ENCODE measurements around the gene RUNX2. TPM values are rescaled to one million over a fixed set of nuclear protein-coding genes. Genes with fewer than 3 reads are reported as not detected.

The RUNX2 gene
- polyA plus RNA-seq, 1 of the 3 experiments (the other 2 are of a cell fraction) = 4.4 TPM

GRCh38 chr6:45610832-45611231, 282.7 kb downstream of the RUNX2 start:
- Histone ChIP-seq H3K27me3 (ENCODE audit: insufficient read depth) (no peaks in the 10 kb centered on the region), H3K9me2 (no peaks in the 10 kb centered on the region), H3K4me1 (ENCODE audit: control insufficient read depth in 1 of 2, insufficient read depth in 2 of 2, low read depth in 1 of 2, low read length in 1 of 2) (peaks cover 0 to 20% of the 10 kb centered on the region in 2 experiments; a peak in 3 of 4 replicates), H3K79me2 (ENCODE audit: insufficient read depth) (no peaks in the 10 kb centered on the region), H3K4me2 (no peak overlapping the region), H3K9me3 (no peaks in the 10 kb centered on the region), H3K4me3 (ENCODE audit: low read depth in 2 of 2, low read length in 1 of 2) (no peak overlapping the region), H3K27ac (ENCODE audit: low read depth in 2 of 2, low read length in 1 of 2) (no peak overlapping the region), H3K36me3 (replicated peaks in 1 of 2; ENCODE audit: control insufficient read depth in 1 of 2, insufficient read depth in 2 of 2, low read length in 1 of 2) (no peaks in the 10 kb centered on the region), H4K20me1 (ENCODE audit: insufficient read depth) (no peaks in the 10 kb centered on the region), H3K9ac (no peak overlapping the region), H2AFZ (ENCODE audit: low read depth) (no peak overlapping the region), H3F3A (replicated peaks; ENCODE audit: insufficient read depth) (peaks cover 3% of the 10 kb centered on the region)
- WGBS (ENCODE audit: low lambda C conversion rate) = 64% methylated on average over 2 of the region's 2 CpGs
- CTCF ChIA-PET = no interaction called here
- TF ChIP-seq SMC3 (IDR thresholded peaks at IDR 0.05; ENCODE audit: low read depth, low read length) (no peak), GABPA (IDR thresholded peaks at IDR 0.05; ENCODE audit: low read depth) (no peak), RCOR1 (IDR thresholded peaks at IDR 0.05; ENCODE audit: low read length) (no peak), NFIC (IDR thresholded peaks at IDR 0.05; ENCODE audit: borderline replicate concordance) (no peak), ELF1 (IDR thresholded peaks at IDR 0.05) (no peak), FOXJ3 (CRISPR knock-in tag; IDR thresholded peaks at IDR 0.05) (no peak), TEAD4 (IDR thresholded peaks at IDR 0.05; ENCODE audit: borderline replicate concordance, insufficient read depth) (no peak), IRF3 (IDR thresholded peaks at IDR 0.05; ENCODE audit: low read depth, low read length) (no peak), EZH2phosphoT487 (IDR thresholded peaks at IDR 0.05; ENCODE audit: borderline replicate concordance, low read depth) (no peak), TCF12 (IDR thresholded peaks at IDR 0.05) (no peak), FOXM1 (IDR thresholded peaks at IDR 0.05; ENCODE audit: low read depth) (no peak), NRF1 (IDR thresholded peaks at IDR 0.05; ENCODE audit: low read depth, low read length) (no peak)
- DNase-seq = no peak
- POLR2A ChIA-PET = no interaction called here

- POLR2A ChIA-PET = no interaction called here
- Histone ChIP-seq H3K79me2 (ENCODE audit: insufficient read depth) (no peaks in the 10 kb centered on the region), H2AFZ (ENCODE audit: low read depth) (no peak overlapping the region), H3K27ac (ENCODE audit: low read depth in 2 of 2, low read length in 1 of 2) (no peak overlapping the region), H3K9me2 (no peaks in the 10 kb centered on the region), H3K4me1 (ENCODE audit: control insufficient read depth in 1 of 2, insufficient read depth in 2 of 2, low read depth in 1 of 2, low read length in 1 of 2) (peaks cover 0 to 20% of the 10 kb centered on the region in 2 experiments; a peak in 3 of 4 replicates), H3K27me3 (ENCODE audit: insufficient read depth) (no peaks in the 10 kb centered on the region), H3K36me3 (replicated peaks in 1 of 2; ENCODE audit: control insufficient read depth in 1 of 2, insufficient read depth in 2 of 2, low read length in 1 of 2) (no peaks in the 10 kb centered on the region), H3K9ac (no peak overlapping the region), H3K4me2 (no peak overlapping the region), H3F3A (replicated peaks; ENCODE audit: insufficient read depth) (peaks cover 3% of the 10 kb centered on the region), H3K4me3 (ENCODE audit: low read depth in 2 of 2, low read length in 1 of 2) (no peak overlapping the region), H4K20me1 (ENCODE audit: insufficient read depth) (no peaks in the 10 kb centered on the region), H3K9me3 (no peaks in the 10 kb centered on the region)
- TF ChIP-seq USF1 (IDR thresholded peaks at IDR 0.05; ENCODE audit: borderline replicate concordance, low read depth) = no peak
- TF ChIP-seq RFX5 (IDR thresholded peaks at IDR 0.05; ENCODE audit: low read length) = no peak
- TF ChIP-seq FOXJ3 (CRISPR knock-in tag; IDR thresholded peaks at IDR 0.05) = no peak
- no peak for TF ChIP-seq RCOR1 (IDR thresholded peaks at IDR 0.05; ENCODE audit: low read length)
- TF ChIP-seq NFIC (IDR thresholded peaks at IDR 0.05; ENCODE audit: borderline replicate concordance) = no peak
- CTCF ChIA-PET = no interaction called here
- WGBS (ENCODE audit: low lambda C conversion rate) = 88% methylated on average over 2 of the region's 2 CpGs
- DNase-seq = no peak
These were observed 283.4 kb downstream of the RUNX2 start for GRCh38 chr6:45611491-45611890.
